IPS DF 6.9 (cell line): ENCODE data around the gene CLSTN3.
"Not testable (repeated sequence)": the region's sequence is repeated elsewhere in the genome, so short reads cannot be mapped to it uniquely, and the experiment has no call there.

ENCODE experiments used
- DNase-seq: peaks from one replicate; pipeline ENCODE4 v3.0.0-alpha.2; 2013; ENCODE audit warnings: low read depth, low spot score
- H3K27ac ChIP-seq: one replicate; pipeline ENCODE4 v1.5.1; 2013; ENCODE audit warnings: low read length, control low read depth
- H3K27me3 ChIP-seq: 2 replicates; pipeline ENCODE4 v1.6.1; 2013; ENCODE audit warnings: mild to moderate bottlenecking, low read length; ENCODE audit not compliant: control insufficient read depth, insufficient read depth
- H3K36me3 ChIP-seq: 2 replicates; pipeline ENCODE4 v1.6.1; 2013; ENCODE audit warnings: low read length; ENCODE audit not compliant: control insufficient read depth, insufficient read depth
- H3K4me1 ChIP-seq: 2 replicates; pipeline ENCODE4 v1.6.1; 2013; ENCODE audit warnings: low read length; ENCODE audit not compliant: control insufficient read depth, insufficient read depth
- H3K4me3 ChIP-seq: 2 replicates; pipeline ENCODE4 v1.5.1; 2013; ENCODE audit warnings: mild to moderate bottlenecking, low read length
- H3K9me3 ChIP-seq: 2 replicates; pipeline ENCODE4 v1.6.1; 2013; ENCODE audit warnings: low read length, inconsistent platforms; ENCODE audit not compliant: control insufficient read depth, insufficient read depth
- WGBS: extraction: QIAGEN DNeasy Blood & Tissue Kit; methylation state at CpG from one replicate; pipeline ENCODE4 v1.1.7; 2013; ENCODE audit warnings: mixed read lengths, missing lambda C conversion rate; ENCODE audit not compliant: insufficient read length, insufficient coverage; 5-methylcytosine and 5-hydroxymethylcytosine counted together

Gene CLSTN3

GRCh38 chr12:7186058-7186457 lies 55.9 kb downstream of the CLSTN3 start:
- H3K27me3 ChIP-seq, H3K4me1 ChIP-seq, H3K4me3 ChIP-seq, H3K36me3 ChIP-seq, DNase-seq, H3K9me3 ChIP-seq, H3K27ac ChIP-seq: not testable (repeated sequence)
- WGBS = no CpG with 5 or more reads among the region's 2 CpGs

- WGBS = no CpG with 5 or more reads among the region's 21 CpGs
- H3K27ac ChIP-seq = no peak overlapping the region
- peak; percentile 78 for DNase-seq
- no peaks in the 10 kb centered on the region for H3K36me3 ChIP-seq
- peak overlapping the region; percentile 37; the same call in 1 of the 2 replicates for H3K4me3 ChIP-seq
- H3K4me1 ChIP-seq = no peaks in the 10 kb centered on the region
- no peaks in the 10 kb centered on the region for H3K9me3 ChIP-seq
- H3K27me3 ChIP-seq = no peaks in the 10 kb centered on the region
Measured at GRCh38 chr12:7188562-7189397, 58.6 kb downstream of the CLSTN3 start.

- DNase-seq = peak; percentile 83
- Histone ChIP-seq H3K4me1 (no peaks in the 10 kb centered on the region), H3K27ac (no peak within 1 kb of the TSS), H3K36me3 (no peaks in the 10 kb centered on the region), H3K27me3 (no peaks in the 10 kb centered on the region), H3K4me3 (peak within 1 kb of the TSS; percentile 50), H3K9me3 (no peaks in the 10 kb centered on the region)
- WGBS = no CpG with 5 or more reads among the region's 68 CpGs
Measured at GRCh38 chr12:7189398-7190267, 59.5 kb downstream of the CLSTN3 start, which contains the start of gene PEX5. TSS of gene PEX5 (plus strand) at chr12:7189686. CDS start at chr12:7190378, 692 bp downstream.

DNA sequence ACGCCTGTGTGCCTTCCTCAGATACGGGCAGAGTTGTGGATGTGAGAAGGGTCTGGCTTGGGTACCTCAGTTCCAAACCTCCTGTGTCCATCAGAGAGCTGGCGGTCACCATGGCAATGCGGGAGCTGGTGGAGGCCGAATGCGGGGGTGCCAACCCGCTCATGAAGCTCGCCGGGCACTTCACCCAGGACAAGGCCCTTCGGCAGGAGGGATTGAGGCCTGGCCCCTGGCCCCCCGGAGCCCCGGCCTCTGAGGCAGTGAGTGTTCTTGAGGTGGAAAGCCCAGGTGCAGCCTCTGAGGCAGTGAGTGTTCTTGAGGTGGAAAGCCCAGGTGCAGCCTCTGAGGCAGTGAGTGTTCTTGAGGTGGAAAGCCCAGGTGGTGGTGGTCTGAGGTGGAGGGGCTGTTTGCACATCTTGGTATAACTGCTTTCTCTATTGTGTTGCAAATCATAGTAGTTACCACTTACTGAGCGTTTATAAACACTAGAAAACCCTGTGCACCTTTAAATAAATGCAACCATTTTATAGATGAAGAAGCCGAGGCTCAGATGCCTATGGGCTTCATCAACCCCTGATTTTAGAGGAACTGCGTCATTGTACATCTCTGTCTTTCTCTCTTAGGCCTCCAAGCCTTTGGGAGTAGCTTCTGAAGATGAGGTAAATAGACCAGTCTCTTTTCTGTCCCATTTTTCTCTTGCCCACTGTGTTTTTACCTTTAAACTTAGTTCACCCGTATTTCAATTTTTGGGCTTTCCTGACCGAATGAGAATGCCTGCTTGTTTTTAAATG lies 60.3 kb downstream of the CLSTN3 start:
- no peaks in the 10 kb centered on the region for H3K27me3 ChIP-seq
- H3K36me3 ChIP-seq = no peaks in the 10 kb centered on the region
- DNase-seq = no peak
- peak overlapping the region; percentile 50 for H3K4me3 ChIP-seq
- H3K4me1 ChIP-seq = no peaks in the 10 kb centered on the region
- no peak overlapping the region for H3K27ac ChIP-seq
- WGBS = no CpG with 5 or more reads among the region's 17 CpGs
- no peaks in the 10 kb centered on the region for H3K9me3 ChIP-seq

- whole genome bisulfite sequencing = no CpG with 5 or more reads among the region's 2 CpGs
- H3K36me3 ChIP-seq = peaks cover 2% of the 10 kb centered on the region; the same call in 1 of the 2 replicates
- no peak overlapping the region for H3K4me3 ChIP-seq
- H3K4me1 ChIP-seq = no peaks in the 10 kb centered on the region
- DNase-seq = no peak
- no peaks in the 10 kb centered on the region for H3K9me3 ChIP-seq
- no peaks in the 10 kb centered on the region for H3K27me3 ChIP-seq
- H3K27ac ChIP-seq = no peak overlapping the region
Measured at GRCh38 chr12:7193674-7194073, 63.5 kb downstream of the CLSTN3 start.

- Histone ChIP-seq H3K27me3 (no peaks in the 10 kb centered on the region), H3K4me1 (no peaks in the 10 kb centered on the region), H3K4me3 (no peak overlapping the region), H3K9me3 (no peaks in the 10 kb centered on the region), H3K27ac (no peak overlapping the region), H3K36me3 (peaks cover 22% of the 10 kb centered on the region; the same call in 1 of the 2 replicates)
- no peak for DNase-seq
- WGBS = no CpG with 5 or more reads among the region's 2 CpGs
Measured at GRCh38 chr12:7197841-7198240, 67.7 kb downstream of the CLSTN3 start.

- no CpG with 5 or more reads among the region's 4 CpGs for WGBS
- H3K9me3 ChIP-seq = no peaks in the 10 kb centered on the region
- no peak for DNase-seq
- H3K4me1 ChIP-seq = no peaks in the 10 kb centered on the region
- H3K27ac ChIP-seq = no peak overlapping the region
- no peaks in the 10 kb centered on the region for H3K27me3 ChIP-seq
- no peak overlapping the region for H3K4me3 ChIP-seq
- peaks cover 27% of the 10 kb centered on the region; the same call in 1 of the 2 replicates for H3K36me3 ChIP-seq
Measured at GRCh38 chr12:7203109-7203508, 72.9 kb downstream of the CLSTN3 start.

- Histone ChIP-seq H3K27me3 (no peaks in the 10 kb centered on the region), H3K4me1 (no peaks in the 10 kb centered on the region), H3K4me3 (no peak overlapping the region), H3K9me3 (no peaks in the 10 kb centered on the region), H3K27ac (no peak overlapping the region), H3K36me3 (peaks cover 38% of the 10 kb centered on the region)
- DNase-seq = no peak
Measured at GRCh38 chr12:7205091-7205490, 74.9 kb downstream of the CLSTN3 start.

GRCh38 chr12:7206691-7207090 lies 76.5 kb downstream of the CLSTN3 start:
- peaks cover 33% of the 10 kb centered on the region for H3K36me3 ChIP-seq

More at GRCh38 chr12:7206691-7207090, 76.5 kb downstream of the CLSTN3 start:
- no CpG with 5 or more reads among the region's 3 CpGs for WGBS
- H3K9me3 ChIP-seq = no peaks in the 10 kb centered on the region
- no peak for DNase-seq
- no peaks in the 10 kb centered on the region for H3K4me1 ChIP-seq
- H3K4me3 ChIP-seq = no peak overlapping the region
- H3K27ac ChIP-seq = no peak overlapping the region
- no peaks in the 10 kb centered on the region for H3K27me3 ChIP-seq
